Chondrocyte (in vitro differentiated cells): ENCODE measurements around the gene NUFIP1. TPM values are rescaled to one million over a fixed set of nuclear protein-coding genes. Genes with fewer than 3 reads are reported as not detected.
A peak's percentile ranks its signal among the peaks of the same experiment; 100 is the strongest.
"Not testable (repeated sequence)": the region's sequence is repeated elsewhere in the genome, so short reads cannot be mapped to it uniquely, and the experiment has no call there.

ENCODE experiments used
- DNase-seq: peaks from one replicate; pipeline ENCODE4 v3.0.0; 2021; ENCODE audit warnings: mixed read lengths, low spot score
- H3K27ac Mint-ChIP-seq: one replicate; pipeline ENCODE4 v1.8.0; 2021; ENCODE audit warnings: mild to moderate bottlenecking, moderate library complexity, mixed read lengths; ENCODE audit not compliant: unreplicated experiment
- H3K27me3 Mint-ChIP-seq: 2 replicates; pipeline ENCODE4 v1.8.0; 2021; ENCODE audit warnings: low read depth, mixed read lengths
- H3K36me3 Mint-ChIP-seq: 2 replicates; pipeline ENCODE4 v1.8.0; 2021; ENCODE audit warnings: low read depth, mixed read lengths
- H3K4me1 Mint-ChIP-seq: 2 replicates; pipeline ENCODE4 v1.8.0; 2021; ENCODE audit warnings: low read depth, mild to moderate bottlenecking, mixed read lengths
- H3K4me3 Mint-ChIP-seq: one replicate; pipeline ENCODE4 v1.8.0; 2021; ENCODE audit warnings: mild to moderate bottlenecking, moderate library complexity, mixed read lengths; ENCODE audit not compliant: unreplicated experiment
- H3K9me3 Mint-ChIP-seq: 2 replicates; pipeline ENCODE4 v1.8.0; 2021; ENCODE audit warnings: low read depth, mixed read lengths
- CTCF ChIP-seq: fragments of 200-600 bp; sonication (generic); IDR thresholded peaks from 2 replicates; pipeline ENCODE4 v1.5.0; 2021; ENCODE audit warnings: antibody characterized with exemption, mild to moderate bottlenecking, moderate library complexity
- total RNA-seq: library from RNA; stranded (reverse); gene quantifications from 3 replicates; pipeline ENCODE4 v1.2.1, GENCODE V29; 2021

NUFIP1 gene
- total RNA-seq, 1 donor from 2014 or later: 5.1 TPM

GRCh38 chr13:44954224-44954623 lies 35.0 kb downstream of the NUFIP1 start:
- H3K4me3 Mint-ChIP-seq: no peak overlapping the region
- TF ChIP-seq CTCF: no peak
- H3K27ac Mint-ChIP-seq: no peak overlapping the region
- H3K9me3 Mint-ChIP-seq: no peaks in the 10 kb centered on the region
- no peak for DNase-seq
- H3K4me1 Mint-ChIP-seq: peaks cover 23% of the 10 kb centered on the region
- peaks cover 4% of the 10 kb centered on the region for H3K36me3 Mint-ChIP-seq
- H3K27me3 Mint-ChIP-seq: no peaks in the 10 kb centered on the region

GRCh38 chr13:44952671-44953070 lies 36.6 kb downstream of the NUFIP1 start:
- no peak for TF ChIP-seq CTCF
- Mint-ChIP-seq H3K27ac (no peak overlapping the region), H3K4me3 (no peak overlapping the region), H3K27me3 (no peaks in the 10 kb centered on the region), H3K9me3 (no peaks in the 10 kb centered on the region), H3K36me3 (peaks cover 7% of the 10 kb centered on the region), H3K4me1 (peaks cover 20% of the 10 kb centered on the region)
- no peak for DNase-seq

GRCh38 chr13:44951184-44951583 lies 38.1 kb downstream of the NUFIP1 start:
- TF ChIP-seq CTCF: no peak
- Mint-ChIP-seq H3K9me3 (no peaks in the 10 kb centered on the region), H3K36me3 (peaks cover 7% of the 10 kb centered on the region), H3K4me1 (peaks cover 20% of the 10 kb centered on the region), H3K27me3 (no peaks in the 10 kb centered on the region), H3K4me3 (no peak overlapping the region), H3K27ac (no peak overlapping the region)
- no peak for DNase-seq

GRCh38 chr13:44943411-44943810 lies 45.9 kb downstream of the NUFIP1 start:
- not testable (repeated sequence) for H3K4me1 Mint-ChIP-seq, DNase-seq, H3K36me3 Mint-ChIP-seq, H3K27ac Mint-ChIP-seq, H3K9me3 Mint-ChIP-seq, H3K27me3 Mint-ChIP-seq, H3K4me3 Mint-ChIP-seq

GRCh38 chr13:44938854-44939253 lies 50.4 kb downstream of the NUFIP1 start:
- TF ChIP-seq CTCF: no peak
- no peak overlapping the region for H3K4me3 Mint-ChIP-seq
- H3K27me3 Mint-ChIP-seq: no peaks in the 10 kb centered on the region
- peaks cover 5% of the 10 kb centered on the region for H3K36me3 Mint-ChIP-seq
- no peak overlapping the region for H3K27ac Mint-ChIP-seq
- H3K9me3 Mint-ChIP-seq: no peaks in the 10 kb centered on the region
- DNase-seq: no peak
- peaks cover 33% of the 10 kb centered on the region for H3K4me1 Mint-ChIP-seq

- Mint-ChIP-seq H3K27me3 (no peaks in the 10 kb centered on the region), H3K4me1 (peaks cover 54% of the 10 kb centered on the region)
- no peak for DNase-seq
Measured at GRCh38 chr13:44936246-44936645, 53.0 kb downstream of the NUFIP1 start.

More at GRCh38 chr13:44936246-44936645, 53.0 kb downstream of the NUFIP1 start:
- Mint-ChIP-seq H3K27ac (peak overlapping the region; percentile 51), H3K36me3 (peaks cover 1% of the 10 kb centered on the region), H3K4me3 (no peak overlapping the region), H3K9me3 (no peaks in the 10 kb centered on the region)
- no peak for TF ChIP-seq CTCF
